Measurements from ENCODE around the gene HS3ST3B1. TPM values are rescaled to one million over a fixed set of nuclear protein-coding genes. Genes with fewer than 3 reads are reported as not detected.

Gene HS3ST3B1
- total and polyA plus RNA-seq, 2 of the 4 experiments (the other 2 are of a cell fraction): 3.1 to 4.3 TPM

DNA sequence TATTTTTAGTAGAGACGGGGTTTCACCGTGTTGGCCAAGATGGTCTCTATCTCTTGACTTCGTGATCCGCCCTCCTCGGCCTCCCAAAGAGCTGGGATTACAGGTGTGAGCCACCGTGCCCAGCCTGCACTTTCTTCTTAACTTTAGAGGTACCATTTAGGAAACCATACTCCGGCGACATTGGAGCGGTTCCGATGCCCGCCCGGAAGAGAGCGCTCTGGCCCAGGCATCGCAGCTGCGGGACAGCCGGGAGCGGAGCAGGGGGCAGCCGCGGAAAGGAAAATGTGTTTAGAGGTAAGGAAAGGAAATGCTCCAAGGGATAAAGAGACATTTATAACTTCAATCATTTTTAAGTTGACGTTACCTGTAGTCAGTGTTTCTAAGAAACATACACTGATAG is 6.0 kb upstream of the HS3ST3B1 start:
- no peaks in the 10 kb centered on the region for H4K20me1 ChIP-seq (ENCODE audit: insufficient read depth, low read length)
- dilution Hi-C loops (cut with HindIII; ENCODE audit: low sequenced_read_pairs, unreplicated experiment) (no loop called here), intact Hi-C loops (cut with micrococcal nuclease) (loop anchor here (5.0 kb wide), 2 partner anchors 248 to 408 kb away; no protein-coding TSS in a partner anchor), in situ Hi-C loops (cut with MboI; ENCODE audit: low sequenced_read_pairs) (no loop called here)
- no peaks in the 10 kb centered on the region; the same call in 1 of the 2 replicates for H3K4me1 ChIP-seq (ENCODE audit: control insufficient read depth, insufficient read depth, low read length)
- no peak overlapping the region for H2AK5ac ChIP-seq (ENCODE audit: low read depth, low read length)
- DNase-seq (no peak), ATAC-seq (ENCODE audit: low read depth) (no peak)
- H3K9ac ChIP-seq (ENCODE audit: low read depth, low read length): no peak overlapping the region
- ChIA-PET CTCF (interaction anchor here (0.6 kb wide), 1 partner anchor 666 kb away, joined by 3 read pairs; no protein-coding TSS in a partner anchor), POLR2A (ENCODE audit: unreplicated experiment) (no interaction called here)
- H3K18ac ChIP-seq (ENCODE audit: low read depth, low read length): no peak overlapping the region
- H3K4me2 ChIP-seq (ENCODE audit: low read depth, low read length): no peak overlapping the region
- 70% methylated on average over 4 of the region's 20 CpGs; no CpG with 5 or more reads in 1 of the 2 experiments for WGBS, 2 experiments (ENCODE audit: extremely low coverage in 2 of 2, insufficient read length in 1 of 2)
- H3K9me3 ChIP-seq (ENCODE audit: control insufficient read depth, insufficient read depth, low read length): no peaks in the 10 kb centered on the region
- H3K23ac ChIP-seq (ENCODE audit: low read depth, low read length): no peak overlapping the region
- no peak overlapping the region for H2BK20ac ChIP-seq (ENCODE audit: low read depth, low read length)
- no peak overlapping the region for H2AFZ ChIP-seq (replicated peaks; ENCODE audit: low read length, poor library complexity)
- no peaks in the 10 kb centered on the region for H3K36me3 ChIP-seq (ENCODE audit: control insufficient read depth, insufficient read depth, low read length)
- H3K4me3 ChIP-seq (ENCODE audit: insufficient read depth, low read depth, low read length): no peak overlapping the region
- no peak overlapping the region for H2BK15ac ChIP-seq (ENCODE audit: low read depth, low read length)
- no peak overlapping the region for H3K56ac ChIP-seq (ENCODE audit: extremely low read depth, insufficient read depth, low read length)
- no TSS peak for BruUV-seq (replicated peaks)
- H2BK5ac ChIP-seq (ENCODE audit: low read depth, low read length, poor library complexity, severe bottlenecking): no peak overlapping the region
- TF ChIP-seq SMC3 (IDR thresholded peaks at IDR 0.05; ENCODE audit: low read depth, low read length) (no peak), CEBPB (IDR thresholded peaks at IDR 0.05; ENCODE audit: low read depth, low read length) (no peak), MAFK (IDR thresholded peaks at IDR 0.05; ENCODE audit: low read depth, low read length) (no peak), RAD21 (IDR thresholded peaks at IDR 0.05; ENCODE audit: low read length) (no peak), RFX5 (IDR thresholded peaks at IDR 0.05; ENCODE audit: low read depth, low read length) (no peak), BHLHE40 (IDR thresholded peaks at IDR 0.05; ENCODE audit: low read depth, low read length) (no peak), NFE2L2 (IDR thresholded peaks at IDR 0.05; ENCODE audit: low read depth, low read length) (no peak), FOS (IDR thresholded peaks at IDR 0.05; ENCODE audit: low read depth, low read length) (no peak)
- TF ChIP-seq, protein P1, sequence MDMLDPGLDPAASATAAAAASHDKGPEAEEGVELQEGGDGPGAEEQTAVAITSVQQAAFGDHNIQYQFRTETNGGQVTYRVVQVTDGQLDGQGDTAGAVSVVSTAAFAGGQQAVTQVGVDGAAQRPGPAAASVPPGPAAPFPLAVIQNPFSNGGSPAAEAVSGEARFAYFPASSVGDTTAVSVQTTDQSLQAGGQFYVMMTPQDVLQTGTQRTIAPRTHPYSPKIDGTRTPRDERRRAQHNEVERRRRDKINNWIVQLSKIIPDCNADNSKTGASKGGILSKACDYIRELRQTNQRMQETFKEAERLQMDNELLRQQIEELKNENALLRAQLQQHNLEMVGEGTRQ (IDR thresholded peaks at IDR 0.05; ENCODE audit: low read depth, low read length): no peak
- TF ChIP-seq, protein P2, sequence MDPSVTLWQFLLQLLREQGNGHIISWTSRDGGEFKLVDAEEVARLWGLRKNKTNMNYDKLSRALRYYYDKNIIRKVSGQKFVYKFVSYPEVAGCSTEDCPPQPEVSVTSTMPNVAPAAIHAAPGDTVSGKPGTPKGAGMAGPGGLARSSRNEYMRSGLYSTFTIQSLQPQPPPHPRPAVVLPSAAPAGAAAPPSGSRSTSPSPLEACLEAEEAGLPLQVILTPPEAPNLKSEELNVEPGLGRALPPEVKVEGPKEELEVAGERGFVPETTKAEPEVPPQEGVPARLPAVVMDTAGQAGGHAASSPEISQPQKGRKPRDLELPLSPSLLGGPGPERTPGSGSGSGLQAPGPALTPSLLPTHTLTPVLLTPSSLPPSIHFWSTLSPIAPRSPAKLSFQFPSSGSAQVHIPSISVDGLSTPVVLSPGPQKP (IDR thresholded peaks at IDR 0.05; ENCODE audit: borderline replicate concordance, low read depth, low read length): no peak
- TF ChIP-seq, protein P3, sequence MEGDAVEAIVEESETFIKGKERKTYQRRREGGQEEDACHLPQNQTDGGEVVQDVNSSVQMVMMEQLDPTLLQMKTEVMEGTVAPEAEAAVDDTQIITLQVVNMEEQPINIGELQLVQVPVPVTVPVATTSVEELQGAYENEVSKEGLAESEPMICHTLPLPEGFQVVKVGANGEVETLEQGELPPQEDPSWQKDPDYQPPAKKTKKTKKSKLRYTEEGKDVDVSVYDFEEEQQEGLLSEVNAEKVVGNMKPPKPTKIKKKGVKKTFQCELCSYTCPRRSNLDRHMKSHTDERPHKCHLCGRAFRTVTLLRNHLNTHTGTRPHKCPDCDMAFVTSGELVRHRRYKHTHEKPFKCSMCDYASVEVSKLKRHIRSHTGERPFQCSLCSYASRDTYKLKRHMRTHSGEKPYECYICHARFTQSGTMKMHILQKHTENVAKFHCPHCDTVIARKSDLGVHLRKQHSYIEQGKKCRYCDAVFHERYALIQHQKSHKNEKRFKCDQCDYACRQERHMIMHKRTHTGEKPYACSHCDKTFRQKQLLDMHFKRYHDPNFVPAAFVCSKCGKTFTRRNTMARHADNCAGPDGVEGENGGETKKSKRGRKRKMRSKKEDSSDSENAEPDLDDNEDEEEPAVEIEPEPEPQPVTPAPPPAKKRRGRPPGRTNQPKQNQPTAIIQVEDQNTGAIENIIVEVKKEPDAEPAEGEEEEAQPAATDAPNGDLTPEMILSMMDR (conservative IDR thresholded peaks at IDR 0.05; ENCODE audit: low read depth, low read length): no peak
- no peak overlapping the region for H3K27ac ChIP-seq (ENCODE audit: insufficient read depth, low read length)
- no peak overlapping the region for H2BK120ac ChIP-seq (ENCODE audit: low read depth, low read length)
- 0 out of 4 replicates have a peak, but pooled peaks cover 0 to under 1% of the 10 kb centered on the region in 2 experiments for H3K79me1 ChIP-seq (ENCODE audit: low read depth in 1 of 2, low read length in 2 of 2)
- H4K8ac ChIP-seq (ENCODE audit: low read depth in 2 of 2, low read length in 2 of 2): no peak overlapping the region
- H4K5ac ChIP-seq (ENCODE audit: low read depth, low read length): no peak overlapping the region
- peaks cover 2% of the 10 kb centered on the region; the same call in 1 of the 2 replicates for H3K9me1 ChIP-seq (ENCODE audit: insufficient read depth, low read length)
- H4K91ac ChIP-seq (ENCODE audit: insufficient read depth, low read depth, low read length): no peak overlapping the region
- H3K14ac ChIP-seq (replicated peaks; ENCODE audit: low read depth, low read length): no peak overlapping the region
- no peak overlapping the region for H2AK9ac ChIP-seq (replicated peaks; ENCODE audit: low read depth, low read length, poor library complexity)
- H3K27me3 ChIP-seq (ENCODE audit: control insufficient read depth, insufficient read depth, low read length): peaks cover 3% of the 10 kb centered on the region; the same call in 1 of the 2 replicates
- H3K4ac ChIP-seq (ENCODE audit: low read depth, low read length): no peak overlapping the region
